ENCODE results near the gene C11orf71. TPM values are rescaled to one million over a fixed set of nuclear protein-coding genes. Genes with fewer than 3 reads are reported as not detected.
A peak's percentile ranks its signal among the peaks of the same experiment; 100 is the strongest.

Gene C11orf71
- total and polyA plus RNA-seq, 9 of the 15 experiments (the other 6 are each of a cell fraction or from before 2014, with no cell fraction given) = 2.9 to 15.1 (median 9.1) TPM

DNA sequence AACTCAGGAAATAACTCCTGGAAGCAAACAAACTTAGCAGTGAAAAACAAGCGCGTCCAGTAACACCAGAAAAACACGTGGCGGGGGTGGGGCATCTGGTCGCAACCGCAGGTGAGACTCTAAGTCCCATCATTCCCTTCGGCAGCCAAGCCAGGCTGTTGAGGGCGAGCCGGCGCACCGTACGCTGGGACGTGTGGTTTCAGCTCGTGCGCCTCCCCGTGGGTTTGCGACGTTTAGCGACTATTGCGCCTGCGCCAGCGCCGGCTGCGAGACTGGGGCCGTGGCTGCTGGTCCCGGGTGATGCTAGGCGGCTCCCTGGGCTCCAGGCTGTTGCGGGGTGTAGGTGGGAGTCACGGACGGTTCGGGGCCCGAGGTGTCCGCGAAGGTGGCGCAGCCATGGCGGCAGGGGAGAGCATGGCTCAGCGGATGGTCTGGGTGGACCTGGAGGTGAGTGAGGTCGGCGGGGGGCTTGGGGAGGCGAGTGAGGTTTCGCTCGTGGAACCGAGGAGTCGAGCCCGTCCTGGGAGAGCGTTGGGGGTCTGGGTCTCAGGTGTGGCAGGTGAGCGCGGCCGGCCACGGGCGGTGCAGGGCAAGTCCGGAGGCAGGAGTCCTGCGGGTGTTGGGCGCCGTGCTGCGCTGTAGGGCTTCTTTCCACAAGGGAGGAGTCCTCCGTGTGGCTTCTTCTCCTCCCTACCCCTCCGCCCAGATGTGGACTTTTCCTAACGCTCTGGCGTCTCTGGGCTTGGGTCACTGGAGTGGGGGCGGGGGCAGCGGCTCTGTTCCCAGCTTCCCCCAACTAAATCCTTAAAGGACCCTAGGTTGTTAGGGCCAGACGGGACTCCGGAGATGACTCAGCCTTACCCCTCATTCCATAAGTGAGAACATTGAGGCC lies 39.2 kb upstream of the C11orf71 start, which contains the start of gene REXO2 (continued):
- TF ChIP-seq U2AF2 (optimal IDR thresholded peaks at IDR 0.05; ENCODE audit: low read depth, low read length) = no peak
- TF ChIP-seq POLR2H (tag; IDR thresholded peaks at IDR 0.05; ENCODE audit: low read depth) = 0 out of 2 replicates have a peak, but pooled peaks have one; percentile 10
- TF ChIP-seq LARP7 (IDR thresholded peaks at IDR 0.05) = no peak
- TF ChIP-seq NR3C1 (CRISPR knock-in tag; IDR thresholded peaks at IDR 0.05) = no peak
- TF ChIP-seq C11orf30 (IDR thresholded peaks at IDR 0.05; ENCODE audit: low read depth) = peak; percentile 55; the same call in 1 of the 2 replicates
- TF ChIP-seq, protein P1, sequence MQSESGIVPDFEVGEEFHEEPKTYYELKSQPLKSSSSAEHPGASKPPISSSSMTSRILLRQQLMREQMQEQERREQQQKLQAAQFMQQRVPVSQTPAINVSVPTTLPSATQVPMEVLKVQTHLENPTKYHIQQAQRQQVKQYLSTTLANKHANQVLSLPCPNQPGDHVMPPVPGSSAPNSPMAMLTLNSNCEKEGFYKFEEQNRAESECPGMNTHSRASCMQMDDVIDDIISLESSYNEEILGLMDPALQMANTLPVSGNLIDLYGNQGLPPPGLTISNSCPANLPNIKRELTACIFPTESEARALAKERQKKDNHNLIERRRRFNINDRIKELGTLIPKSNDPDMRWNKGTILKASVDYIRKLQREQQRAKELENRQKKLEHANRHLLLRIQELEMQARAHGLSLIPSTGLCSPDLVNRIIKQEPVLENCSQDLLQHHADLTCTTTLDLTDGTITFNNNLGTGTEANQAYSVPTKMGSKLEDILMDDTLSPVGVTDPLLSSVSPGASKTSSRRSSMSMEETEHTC (IDR thresholded peaks at IDR 0.05) = no peak
- TF ChIP-seq MCM2 (IDR thresholded peaks at IDR 0.05; ENCODE audit: low read depth) = no peak
- TF ChIP-seq ZNF134 (CRISPR knock-in tag; conservative IDR thresholded peaks at IDR 0.05) = no peak
- TF ChIP-seq ZNF551 (CRISPR knock-in tag; IDR thresholded peaks at IDR 0.05) = no peak
- no peak for TF ChIP-seq ZC3H11A (IDR thresholded peaks at IDR 0.05; ENCODE audit: low read depth, low read length)
- TF ChIP-seq XRCC3 (IDR thresholded peaks at IDR 0.05) = no peak
- TF ChIP-seq RHOXF2B (CRISPR knock-in tag; conservative IDR thresholded peaks at IDR 0.05) = no peak
- TF ChIP-seq, protein P2, sequence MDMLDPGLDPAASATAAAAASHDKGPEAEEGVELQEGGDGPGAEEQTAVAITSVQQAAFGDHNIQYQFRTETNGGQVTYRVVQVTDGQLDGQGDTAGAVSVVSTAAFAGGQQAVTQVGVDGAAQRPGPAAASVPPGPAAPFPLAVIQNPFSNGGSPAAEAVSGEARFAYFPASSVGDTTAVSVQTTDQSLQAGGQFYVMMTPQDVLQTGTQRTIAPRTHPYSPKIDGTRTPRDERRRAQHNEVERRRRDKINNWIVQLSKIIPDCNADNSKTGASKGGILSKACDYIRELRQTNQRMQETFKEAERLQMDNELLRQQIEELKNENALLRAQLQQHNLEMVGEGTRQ (CRISPR knock-in tag; IDR thresholded peaks at IDR 0.05) = no peak; the same call in 1 of the 2 replicates
- no peak for TF ChIP-seq PPARD (CRISPR knock-in tag; IDR thresholded peaks at IDR 0.05)
- no peak for TF ChIP-seq ZNF586 (CRISPR knock-in tag; conservative IDR thresholded peaks at IDR 0.05)
- TF ChIP-seq ZNF583 (CRISPR knock-in tag; IDR thresholded peaks at IDR 0.05) = no peak; the same call in 1 of the 2 replicates
- TF ChIP-seq, protein P3, sequence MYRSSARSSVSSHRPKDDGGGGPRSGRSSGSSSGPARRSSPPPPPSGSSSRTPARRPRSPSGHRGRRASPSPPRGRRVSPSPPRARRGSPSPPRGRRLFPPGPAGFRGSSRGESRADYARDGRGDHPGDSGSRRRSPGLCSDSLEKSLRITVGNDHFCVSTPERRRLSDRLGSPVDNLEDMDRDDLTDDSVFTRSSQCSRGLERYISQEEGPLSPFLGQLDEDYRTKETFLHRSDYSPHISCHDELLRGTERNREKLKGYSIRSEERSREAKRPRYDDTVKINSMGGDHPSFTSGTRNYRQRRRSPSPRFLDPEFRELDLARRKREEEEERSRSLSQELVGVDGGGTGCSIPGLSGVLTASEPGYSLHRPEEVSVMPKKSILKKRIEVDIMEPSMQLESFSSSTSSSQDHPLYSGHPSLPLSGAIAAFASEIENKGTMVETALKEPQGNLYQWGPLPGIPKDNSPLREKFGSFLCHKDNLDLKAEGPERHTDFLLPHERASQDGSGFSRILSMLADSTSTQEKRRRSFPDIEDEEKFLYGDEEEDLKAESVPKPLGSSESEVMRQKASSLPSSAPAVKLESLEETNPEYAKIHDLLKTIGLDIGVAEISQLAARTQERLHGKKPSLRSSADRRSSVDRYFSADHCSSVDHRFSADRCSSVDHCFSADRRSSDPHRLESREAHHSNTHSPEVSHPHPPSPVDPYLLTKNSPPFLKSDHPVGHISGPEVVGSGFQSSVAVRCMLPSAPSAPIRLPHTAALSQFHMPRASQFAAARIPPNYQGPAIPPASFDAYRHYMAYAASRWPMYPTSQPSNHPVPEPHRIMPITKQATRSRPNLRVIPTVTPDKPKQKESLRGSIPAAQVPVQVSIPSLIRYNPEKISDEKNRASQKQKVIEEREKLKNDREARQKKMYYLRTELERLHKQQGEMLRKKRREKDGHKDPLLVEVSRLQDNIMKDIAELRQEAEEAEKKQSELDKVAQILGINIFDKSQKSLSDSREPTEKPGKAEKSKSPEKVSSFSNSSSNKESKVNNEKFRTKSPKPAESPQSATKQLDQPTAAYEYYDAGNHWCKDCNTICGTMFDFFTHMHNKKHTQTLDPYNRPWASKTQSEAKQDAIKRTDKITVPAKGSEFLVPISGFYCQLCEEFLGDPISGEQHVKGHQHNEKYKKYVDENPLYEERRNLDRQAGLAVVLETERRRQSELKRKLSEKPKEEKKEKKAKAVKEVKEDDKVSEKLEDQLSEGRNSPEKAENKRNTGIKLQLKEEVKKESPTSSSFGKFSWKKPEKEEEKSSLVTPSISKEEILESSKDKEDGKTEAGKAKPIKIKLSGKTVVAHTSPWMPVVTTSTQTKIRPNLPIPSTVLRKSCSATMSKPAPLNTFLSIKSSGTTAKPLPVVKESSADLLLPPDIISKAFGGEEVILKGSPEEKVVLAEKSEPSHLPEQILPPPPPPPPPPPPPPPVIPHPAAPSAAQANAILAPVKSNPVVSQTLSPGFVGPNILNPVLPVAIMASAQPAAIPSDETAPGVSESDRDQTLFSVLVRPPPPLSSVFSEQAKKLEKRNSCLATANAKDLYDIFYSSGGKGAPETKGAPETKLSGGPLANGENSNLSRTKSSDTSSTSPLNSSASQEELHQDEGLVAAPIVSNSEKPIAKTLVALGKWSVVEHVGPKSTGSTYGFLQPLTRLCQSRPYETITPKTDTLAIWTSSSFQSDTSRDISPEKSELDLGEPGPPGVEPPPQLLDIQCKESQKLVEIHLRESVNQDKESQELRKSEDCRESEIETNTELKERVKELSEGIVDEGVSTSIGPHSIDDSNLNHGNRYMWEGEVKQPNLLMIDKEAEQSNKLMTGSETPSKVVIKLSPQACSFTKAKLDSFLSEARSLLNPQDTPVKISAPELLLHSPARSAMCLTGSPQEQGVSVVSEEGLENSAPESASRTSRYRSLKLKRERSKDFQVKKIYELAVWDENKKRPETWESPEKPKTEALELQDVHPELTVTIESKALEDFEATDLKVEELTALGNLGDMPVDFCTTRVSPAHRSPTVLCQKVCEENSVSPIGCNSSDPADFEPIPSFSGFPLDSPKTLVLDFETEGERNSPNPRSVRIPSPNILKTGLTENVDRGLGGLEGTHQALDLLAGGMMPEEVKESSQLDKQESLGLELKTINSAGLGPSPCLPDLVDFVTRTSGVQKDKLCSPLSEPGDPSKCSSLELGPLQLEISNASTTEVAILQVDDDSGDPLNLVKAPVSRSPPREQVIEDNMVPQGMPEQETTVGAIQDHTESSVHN (IDR thresholded peaks at IDR 0.05; ENCODE audit: borderline replicate concordance in 1 of 2, low read depth in 1 of 2) = no peak
- no peak for TF ChIP-seq BRD4 (IDR thresholded peaks at IDR 0.05)
- no peak for TF ChIP-seq ZFPM2 (CRISPR knock-in tag; IDR thresholded peaks at IDR 0.05)
- TF ChIP-seq TBP (optimal IDR thresholded peaks at IDR 0.05; ENCODE audit: low read depth, low read length) = peak; percentile 7
